Measurements from ENCODE around the gene MRPL33.
A peak's percentile ranks its signal among the peaks of the same experiment; 100 is the strongest.
"Not testable (repeated sequence)": the region's sequence is repeated elsewhere in the genome, so short reads cannot be mapped to it uniquely, and the experiment has no call there.

Gene MRPL33

DNA sequence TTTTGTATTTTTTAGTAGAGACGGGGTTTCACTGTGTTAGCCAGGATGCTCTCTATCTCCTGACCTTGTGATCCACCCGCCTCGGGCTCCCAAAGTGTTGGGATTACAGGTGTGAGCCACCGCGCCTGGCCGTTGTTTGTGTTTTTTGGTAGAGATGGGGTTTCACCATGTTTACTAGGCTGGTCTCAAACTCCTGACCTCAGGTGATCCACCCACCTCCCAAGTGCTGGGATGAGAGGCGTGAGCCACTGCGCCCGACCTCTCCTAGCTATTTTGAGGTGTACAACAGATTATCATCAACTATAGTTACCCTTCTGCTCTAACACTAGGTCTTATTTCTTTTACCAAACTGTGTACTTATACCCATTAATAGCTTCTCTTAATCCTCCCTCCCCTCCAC is 28.9 kb upstream of the MRPL33 start:
- DNase-seq, result no peak

DNA sequence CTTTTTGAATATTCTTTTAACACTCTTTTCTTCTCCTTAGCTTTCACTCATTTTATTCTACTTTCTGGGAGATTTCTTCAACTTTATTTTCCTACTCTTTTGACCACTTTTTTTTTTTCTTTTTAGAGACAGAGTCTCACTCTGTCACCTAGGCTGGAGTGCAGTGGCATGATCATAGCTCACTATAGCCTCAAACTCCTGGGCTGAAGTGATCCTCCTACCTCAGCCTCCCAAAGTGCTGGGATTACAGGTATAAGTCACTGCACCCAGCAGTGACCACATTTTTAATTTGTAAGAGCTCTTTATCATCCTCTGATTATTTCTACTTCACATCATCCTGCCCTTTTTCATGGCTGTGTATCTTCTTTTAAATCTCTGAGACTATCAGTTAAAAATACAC is 26.0 kb upstream of the MRPL33 start:
- not testable (repeated sequence) for DNase-seq

DNA sequence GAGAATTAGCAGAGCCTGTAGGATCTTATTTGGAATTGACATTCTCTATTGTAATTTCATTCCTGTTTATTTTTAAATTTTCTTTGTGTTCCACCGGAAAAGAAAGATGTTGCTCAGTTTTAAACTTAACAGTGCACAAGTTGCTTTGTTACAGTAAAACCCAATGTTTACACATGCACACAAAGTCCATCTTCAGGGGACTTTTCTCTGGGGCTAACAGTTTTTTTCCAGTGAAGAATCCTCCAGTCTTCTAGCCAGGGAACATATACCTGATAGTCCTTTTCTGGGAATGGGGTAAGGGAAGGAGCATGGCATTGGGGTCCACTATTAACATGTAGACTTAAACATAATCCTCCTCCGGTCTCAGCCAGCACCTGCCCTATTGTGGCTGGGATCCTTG is 25.2 kb upstream of the MRPL33 start:
- no peak for DNase-seq

DNA sequence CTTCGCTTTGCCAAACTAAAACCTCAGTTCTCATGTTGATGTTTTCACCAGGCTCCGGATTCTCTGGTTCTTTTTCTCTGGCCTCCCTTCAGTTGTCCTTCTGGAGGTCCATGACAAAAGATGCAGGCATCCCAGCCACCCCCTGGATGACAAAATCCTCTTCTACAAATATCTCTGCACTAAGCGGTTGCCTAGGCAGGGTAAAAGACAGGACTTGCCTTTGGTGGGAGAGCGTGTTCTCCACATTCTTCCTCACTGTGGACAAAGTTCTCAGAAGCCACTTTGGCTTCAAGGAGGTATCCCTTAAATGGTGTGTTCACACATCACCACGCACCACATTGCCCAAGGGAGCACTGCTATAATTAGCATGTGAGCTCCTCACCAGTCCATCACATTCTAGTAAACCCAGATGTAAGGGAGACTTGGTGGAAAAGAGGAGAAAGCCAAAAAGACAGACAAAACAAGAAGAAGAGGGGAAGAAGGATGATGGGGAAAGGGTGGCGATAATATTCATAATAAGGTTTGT is 23.6 kb upstream of the MRPL33 start:
- no peak for DNase-seq

DNA sequence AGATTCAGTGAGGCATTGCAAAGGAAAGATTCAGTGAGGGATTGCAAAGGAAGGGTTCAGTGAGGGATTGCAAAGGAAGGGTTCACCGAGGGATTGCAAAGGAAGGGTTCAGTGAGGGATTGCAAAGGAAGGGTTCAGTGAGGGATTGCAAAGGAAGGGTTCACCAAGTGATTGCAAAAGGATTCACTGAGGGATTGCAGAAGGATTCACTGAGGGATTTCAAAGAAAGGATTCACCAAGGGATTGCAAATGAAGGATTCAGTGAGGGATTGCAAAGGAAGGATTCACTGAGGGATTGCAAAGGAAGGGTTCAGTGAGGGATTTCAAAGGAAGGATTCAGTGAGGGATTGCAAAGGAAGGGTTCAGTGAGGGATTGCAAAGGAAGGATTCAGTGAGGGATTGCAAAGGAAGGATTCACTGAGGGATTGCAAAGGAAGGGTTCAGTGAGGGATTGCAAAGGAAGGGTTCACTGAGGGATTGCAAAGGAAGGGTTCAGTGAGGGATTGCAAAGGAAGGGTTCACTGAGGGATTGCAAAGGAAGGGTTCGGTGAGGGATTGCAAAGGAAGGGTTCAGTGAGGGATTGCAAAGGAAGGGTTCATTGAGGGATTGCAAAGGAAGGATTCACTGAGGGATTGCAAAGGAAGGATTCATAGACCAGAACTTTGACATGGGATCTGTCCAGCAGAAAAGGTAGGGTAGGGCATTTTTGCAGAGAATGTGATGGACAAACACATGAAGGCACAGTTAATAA is 22.5 kb upstream of the MRPL33 start:
- DNase-seq, result not testable (repeated sequence)

DNA sequence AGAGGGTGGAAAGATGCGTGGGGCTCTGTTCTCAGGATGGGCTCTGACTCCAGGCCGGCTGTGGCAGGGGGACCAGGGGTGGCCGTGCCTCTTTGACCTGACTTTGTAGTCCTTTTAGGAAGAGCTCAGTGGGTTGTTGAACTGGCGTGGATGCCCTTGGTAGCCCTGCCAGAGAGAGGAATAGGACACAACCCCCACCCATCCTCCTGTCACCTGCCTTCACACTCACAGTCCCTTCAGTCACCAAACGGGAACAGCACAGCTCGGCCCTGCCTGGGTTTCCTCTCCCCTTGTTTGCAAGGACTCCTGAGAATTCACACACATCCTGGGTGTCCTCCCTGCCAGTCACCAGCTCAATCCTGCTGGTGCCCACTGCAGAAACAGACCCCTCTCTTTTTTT is 20.1 kb upstream of the MRPL33 start:
- no peak for DNase-seq

DNA sequence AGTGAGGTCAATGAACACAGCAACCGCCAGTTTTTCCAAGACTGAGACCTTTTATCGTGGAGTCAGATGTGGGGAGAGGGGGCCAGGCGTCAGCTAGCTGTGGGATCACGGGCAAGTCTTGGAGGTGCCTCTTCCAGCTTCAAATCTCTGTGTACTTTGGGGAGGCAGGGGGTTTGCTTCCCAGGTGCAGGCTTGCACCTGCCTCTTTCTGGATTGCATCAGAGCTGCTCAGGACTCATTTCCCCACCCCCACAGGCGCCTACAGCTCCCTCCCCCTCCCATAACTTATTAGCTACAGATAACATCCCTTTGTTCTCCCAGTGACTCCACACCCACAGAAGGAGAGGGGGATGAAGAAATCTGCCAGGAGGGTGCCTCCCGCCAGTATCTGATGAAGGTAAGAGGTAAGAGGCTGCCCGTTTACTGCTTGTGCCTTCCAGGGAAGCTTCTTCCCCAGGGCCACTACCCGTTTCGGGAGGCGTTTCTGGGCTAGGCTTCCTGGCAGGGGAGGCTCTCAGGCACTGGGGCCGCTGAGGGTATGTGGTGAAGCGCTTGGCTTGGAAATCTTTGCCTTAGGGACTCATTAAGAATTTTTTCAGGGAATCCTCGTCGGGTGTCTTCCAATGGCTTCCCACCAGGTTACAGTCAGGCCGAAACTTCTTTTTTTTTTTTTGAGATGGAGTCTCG is 18.8 kb upstream of the MRPL33 start:
- DNase-seq, result no peak

DNA sequence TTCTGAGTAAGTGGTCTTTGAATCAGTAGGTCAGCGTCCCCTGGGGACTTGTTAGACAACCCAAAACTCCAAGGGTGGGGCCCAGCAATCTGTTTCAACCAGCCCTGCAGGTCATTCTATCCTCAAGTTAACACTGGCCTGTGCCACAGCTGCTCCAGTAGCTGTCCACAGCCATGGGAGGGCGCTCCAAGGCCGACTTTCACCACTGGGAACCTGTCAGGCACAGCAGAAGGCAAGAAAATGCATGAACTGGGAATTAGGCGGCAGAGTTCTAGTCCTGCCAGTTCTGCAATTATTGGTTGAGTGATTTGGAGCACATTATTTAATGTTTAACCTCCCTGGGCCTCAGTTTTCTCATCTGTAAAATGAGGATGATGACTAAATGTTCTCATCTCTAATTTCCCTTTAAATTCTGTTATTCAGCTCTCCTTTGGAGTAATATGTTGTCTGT is 17.4 kb upstream of the MRPL33 start:
- DNase-seq, result peak; percentile 78

DNA sequence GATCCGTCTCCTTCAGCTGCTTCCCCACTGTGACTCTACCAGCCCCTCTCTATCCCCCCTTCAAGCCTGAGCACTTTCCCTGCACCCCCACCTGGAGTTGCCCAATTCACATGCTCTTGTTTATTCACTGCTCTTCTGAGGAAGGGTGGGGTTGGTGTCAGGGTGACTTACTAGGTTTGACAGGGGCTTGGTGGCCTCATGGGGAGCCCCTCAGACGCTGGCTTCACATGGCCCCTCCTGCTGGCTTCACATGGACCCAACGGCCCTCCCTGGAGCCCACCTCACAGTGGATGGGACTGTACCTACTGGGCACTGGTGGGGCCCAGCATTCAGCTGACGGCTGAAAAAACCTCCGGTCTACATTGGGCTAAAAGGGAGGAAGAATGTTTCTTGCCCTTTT is 16.7 kb upstream of the MRPL33 start:
- DNase-seq, result no peak

DNA sequence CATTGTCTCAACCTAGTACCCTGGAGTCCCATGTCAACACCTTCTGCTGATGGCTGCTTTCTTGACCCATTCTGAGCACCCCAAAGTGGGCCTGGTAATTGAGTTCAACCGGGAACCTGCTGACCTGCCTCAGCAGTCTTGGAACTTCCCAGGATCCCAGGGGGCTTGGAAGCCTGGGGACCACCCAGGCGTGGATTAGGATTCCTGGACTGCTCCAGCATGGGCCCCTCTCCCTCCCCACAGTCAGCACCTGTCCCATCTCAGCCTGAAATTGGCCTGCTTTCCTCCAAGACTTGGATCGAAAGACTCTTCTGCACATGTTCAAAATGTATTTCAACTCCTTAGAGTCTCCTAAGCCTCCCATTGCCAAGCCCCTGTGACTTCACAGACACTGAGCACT is 15.4 kb upstream of the MRPL33 start:
- DNase-seq, result no peak

DNA sequence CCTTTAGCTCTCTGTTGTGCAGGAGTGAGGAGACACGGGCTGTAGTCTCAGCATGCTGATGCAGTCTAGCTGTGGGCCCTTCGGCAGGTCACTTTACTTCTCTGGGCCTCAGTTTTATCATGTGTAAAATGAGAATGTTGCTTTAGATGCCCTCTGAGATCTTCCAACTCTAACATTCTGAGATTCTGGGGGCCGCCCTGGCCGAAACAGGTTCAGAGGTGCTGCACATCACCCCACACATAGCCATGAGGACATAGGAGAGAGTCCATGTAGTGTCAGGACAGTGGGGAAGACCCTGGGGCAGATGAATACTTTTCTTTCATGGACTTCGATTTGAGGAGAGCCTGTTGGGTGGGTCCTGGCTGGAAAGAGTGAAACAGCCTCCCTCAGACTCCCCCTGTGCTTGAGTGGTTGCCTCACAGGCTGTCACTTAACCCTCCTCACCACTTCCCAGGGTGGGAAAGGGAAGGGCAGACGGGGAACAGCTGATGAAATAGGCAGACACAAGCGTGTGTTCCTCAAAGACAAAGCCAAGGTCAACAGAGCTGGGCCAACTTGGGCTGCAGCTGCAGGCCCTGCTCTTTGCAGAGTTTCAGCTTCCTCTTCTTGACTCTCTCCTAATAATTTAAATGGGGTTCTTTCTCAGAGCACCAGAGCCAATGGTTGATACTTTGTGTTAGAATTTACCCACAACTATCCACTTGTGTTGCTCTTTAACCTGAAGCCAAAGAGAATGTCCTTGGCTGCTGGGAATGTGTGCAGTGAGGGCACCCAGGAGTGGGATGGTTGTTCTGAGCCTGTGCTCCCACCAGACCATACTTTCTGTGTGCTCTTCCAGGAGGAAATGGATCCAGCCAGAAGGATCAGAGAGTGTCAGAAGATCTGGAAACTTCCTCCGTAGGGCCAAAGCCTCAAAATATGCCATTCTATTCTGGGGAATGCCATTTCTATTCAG is 14.7 kb upstream of the MRPL33 start:
- no peak for DNase-seq

DNA sequence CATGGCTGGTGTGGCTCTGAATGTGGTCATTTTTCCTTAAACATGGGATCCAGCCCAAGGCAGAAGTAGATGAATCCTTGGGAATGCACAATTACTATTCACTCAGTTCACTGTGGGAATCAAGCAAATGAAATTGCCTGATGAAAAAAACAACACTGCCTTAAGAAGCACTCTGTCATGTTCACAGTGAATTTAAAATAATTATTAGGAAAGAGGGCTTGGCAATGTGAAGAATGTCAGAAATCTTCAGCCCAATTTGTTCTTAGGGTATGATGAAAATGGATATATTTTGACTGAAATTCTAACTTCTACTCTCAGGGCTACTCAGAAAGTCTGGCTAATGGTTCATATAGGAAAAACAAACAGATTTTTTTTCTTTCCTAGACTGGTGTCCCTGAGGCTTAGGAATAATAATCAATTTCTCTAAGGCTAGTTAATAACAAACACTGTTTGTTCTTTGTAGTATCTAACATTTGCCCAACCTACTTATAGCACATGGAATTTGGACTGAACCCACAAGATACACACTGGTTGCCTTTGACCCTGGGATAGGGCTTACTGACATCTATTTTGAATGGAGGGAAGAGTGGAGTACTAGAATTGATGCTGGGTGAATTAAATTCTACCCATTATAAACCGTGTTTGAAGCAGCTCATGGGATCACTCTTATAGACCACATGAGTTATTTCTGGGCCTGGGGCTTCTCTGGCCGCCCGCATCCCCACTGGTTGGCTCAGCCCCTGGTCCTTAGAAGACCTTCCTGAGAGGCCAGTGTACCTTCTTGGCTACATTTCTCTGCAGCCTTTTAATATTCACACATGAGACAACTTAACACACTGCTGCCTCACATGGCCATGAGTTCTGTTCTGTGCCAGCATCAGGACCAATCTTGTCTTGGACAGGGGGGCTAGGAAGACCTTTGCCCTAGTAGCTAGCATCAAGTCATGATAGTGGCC is 8.3 kb upstream of the MRPL33 start:
- no peak for DNase-seq

DNA sequence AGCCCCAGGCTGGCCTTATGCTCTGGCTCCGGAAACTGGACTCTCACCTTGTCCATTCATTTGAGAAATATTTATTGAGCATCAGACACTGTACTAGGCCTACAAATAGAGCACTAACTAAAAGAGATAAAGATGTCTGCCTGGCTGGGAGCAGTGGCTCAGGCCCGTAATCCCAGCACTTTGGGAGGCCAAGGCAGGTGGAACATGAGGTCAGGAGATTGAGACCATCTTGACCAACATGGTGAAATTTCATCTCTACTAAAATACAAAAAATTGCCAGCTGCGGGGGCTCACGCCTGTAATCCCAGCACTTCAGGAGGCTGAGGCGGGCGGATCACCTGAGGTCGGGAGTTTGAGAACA is 7.6 kb upstream of the MRPL33 start:
- no peak for DNase-seq

DNA sequence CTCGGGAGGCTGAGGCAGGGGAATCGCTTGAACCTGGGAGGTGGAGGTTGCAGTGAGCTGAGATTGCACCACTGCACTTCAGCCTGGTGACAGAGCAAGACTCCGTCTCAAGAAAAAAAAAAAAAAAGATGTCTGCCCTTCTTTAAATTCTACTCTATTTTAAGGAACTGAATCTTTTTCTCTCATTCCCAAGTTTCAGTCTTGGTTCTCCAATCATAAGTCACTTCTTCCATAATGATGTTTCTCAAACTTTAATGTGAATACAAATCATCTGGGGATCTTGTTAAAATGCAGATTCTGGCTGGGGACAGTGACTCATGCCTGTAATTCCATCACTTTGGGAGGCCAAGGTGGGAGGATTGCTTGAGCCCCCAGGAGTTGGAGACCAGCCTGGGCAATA is 7.0 kb upstream of the MRPL33 start:
- DNase-seq, result not testable (repeated sequence)

DNA sequence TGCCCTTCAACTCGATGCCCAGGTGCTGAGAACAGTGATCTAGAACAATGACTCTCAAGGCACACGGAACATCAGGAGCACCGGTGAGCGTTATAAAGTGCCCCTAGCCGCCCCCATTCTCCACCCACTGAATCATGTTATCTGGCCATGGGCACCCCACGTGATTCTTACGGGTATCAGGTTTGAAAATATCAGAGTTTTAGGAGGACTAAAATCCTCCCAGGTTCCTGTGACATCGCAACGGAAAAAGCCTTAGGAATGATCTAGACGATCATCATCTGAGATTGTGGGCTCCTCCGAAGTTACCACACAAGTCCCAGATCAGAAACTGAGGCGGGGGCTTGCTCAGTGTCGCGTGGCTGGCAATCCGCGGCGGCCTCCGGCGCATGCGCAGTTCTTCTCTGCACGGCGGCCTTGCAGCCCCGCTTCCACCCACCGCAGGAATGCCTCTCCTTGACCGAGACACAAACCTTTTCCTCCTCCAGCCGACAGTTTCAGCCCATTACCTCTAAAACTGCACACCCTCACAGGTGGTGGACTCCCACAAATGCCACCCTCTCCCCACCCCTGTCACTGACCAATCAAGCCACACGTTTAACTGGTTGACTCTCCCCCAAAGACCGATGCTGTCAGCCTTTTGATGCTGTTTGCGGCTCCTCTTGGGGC is 5.8 kb upstream of the MRPL33 start:
- peak; percentile 62 for DNase-seq

DNA sequence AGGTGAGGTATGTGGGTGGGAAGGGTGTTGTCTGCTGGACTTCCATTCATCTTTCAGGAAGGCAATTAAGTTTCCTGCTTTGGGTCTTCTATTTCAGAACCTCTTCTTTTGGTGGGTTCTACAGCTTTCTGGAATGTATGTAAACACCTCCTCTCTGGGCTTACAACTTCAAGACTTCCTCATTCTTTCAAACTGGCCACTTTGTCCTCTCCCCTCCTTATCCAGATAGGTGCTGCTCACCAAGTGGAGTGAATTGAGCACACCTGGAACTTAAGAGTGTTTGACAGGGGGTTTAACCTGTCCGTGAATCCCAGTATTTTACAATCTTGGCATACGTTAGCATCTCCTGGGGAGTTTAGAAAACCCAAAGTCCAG is 5.2 kb upstream of the MRPL33 start:
- DNase-seq, result no peak

DNA sequence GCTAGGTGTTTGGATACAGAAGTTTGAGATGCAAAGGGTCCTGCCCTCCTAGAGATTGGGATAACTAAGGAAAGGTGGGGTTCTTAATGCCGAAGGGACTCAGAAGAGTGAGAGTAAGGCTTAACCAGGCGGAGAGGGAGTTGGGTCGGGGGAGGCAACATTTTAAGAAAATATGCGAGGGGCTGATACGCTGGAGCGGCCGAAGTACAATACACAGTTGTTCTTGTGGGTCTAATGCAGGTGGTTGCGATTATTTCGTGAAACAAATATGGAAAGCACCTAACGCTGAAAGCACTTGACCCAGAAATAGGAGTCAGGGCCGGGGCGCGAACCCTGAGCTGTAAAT is 344 bp upstream of the MRPL33 start:
- DNase-seq, result no peak

DNA sequence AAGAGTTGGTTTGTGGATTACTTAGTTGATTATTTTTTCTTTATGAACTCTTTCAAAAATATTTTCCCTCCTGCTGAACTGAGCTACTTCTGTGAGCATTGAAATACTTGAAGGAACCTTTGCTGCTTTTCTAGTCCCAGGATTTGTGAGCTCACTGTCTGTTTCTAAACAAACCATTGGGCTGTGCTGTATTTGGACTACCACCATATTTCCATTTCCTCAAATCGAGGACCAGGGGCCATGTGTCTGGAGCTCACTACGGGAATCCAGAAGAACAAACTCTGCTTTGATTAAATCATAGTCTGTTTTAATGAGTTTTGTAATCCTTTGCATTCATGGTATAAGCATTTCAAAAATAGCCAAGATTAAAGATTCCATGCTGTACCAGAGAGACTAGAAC is 1.3 kb downstream of the MRPL33 start:
- no peak for DNase-seq

DNA sequence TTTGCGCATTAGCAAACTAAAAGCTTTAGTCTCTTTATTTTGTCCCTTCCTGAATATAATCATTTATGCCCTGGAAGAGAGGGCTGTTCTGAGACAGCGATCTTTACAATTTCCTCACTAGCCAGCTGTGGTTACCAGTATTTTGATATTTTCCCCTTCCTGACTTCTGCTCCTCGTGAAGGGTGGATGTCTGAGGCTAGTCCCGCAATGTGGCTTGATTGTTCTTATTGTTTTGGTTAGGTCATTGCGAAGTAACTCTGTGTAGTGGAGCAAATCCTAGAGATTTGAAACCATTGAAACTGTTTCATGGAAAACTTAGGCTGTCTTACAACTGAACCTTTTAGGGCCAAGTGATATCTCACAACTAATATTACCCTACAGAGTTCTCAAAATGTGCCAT is 2.4 kb downstream of the MRPL33 start:
- DNase-seq, result no peak

DNA sequence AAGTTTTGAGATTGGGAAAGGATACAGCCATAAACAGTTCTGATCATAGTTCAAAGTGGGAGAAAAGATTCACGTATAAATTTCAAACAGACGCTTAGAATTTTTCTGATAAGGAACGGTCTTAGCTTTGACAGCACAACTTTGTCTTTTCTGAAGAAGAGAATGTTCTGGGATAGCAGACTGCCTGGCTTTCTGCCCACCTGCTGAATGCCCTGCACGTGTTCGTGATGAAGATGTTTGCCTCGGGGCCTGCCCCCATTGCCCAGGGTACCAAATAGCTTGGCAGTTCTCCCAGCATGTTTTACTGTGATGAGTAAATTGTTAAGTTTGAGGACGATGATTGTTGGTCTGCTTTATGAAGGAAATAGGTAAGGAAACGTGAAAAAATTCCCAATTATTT is 4.6 kb downstream of the MRPL33 start:
- DNase-seq, result no peak

DNA sequence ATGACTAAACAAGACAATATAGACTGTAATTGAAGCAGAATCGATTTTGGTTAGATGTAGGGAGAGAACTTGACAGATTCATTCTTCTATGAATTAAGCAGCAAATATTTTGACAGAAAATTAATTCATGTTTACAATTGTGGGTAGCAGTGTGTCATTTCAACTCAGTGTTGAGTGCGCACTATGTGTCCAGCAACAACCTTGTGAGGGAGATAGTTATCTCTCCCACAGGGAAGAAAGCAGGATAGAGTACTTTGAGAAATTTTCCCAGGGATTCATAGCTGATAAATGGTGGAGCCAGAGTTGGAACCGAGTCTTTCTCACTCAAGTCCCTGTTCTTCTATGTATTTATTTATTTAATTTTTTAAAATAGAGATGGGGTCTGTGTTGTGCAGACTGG is 5.2 kb downstream of the MRPL33 start:
- no peak for DNase-seq

All from stimulated activated CD4-positive, alpha-beta T cell treated with anti-CD3 and anti-CD28 coated beads, Interleukin-4, amount 100 ng/mL, for 1 hour (primary cell).